ENCODE measurements around the gene DIRAS1.
"Not testable (repeated sequence)": the region's sequence is repeated elsewhere in the genome, so short reads cannot be mapped to it uniquely, and the experiment has no call there.

Gene DIRAS1

GRCh38 chr19:2678044-2678671, 43.0 kb downstream of the DIRAS1 start:
- DNase-seq (ENCODE audit: insufficient read length, low spot score) (no peak), FAIRE-seq (no peak)
- TF ChIP-seq, protein P1, sequence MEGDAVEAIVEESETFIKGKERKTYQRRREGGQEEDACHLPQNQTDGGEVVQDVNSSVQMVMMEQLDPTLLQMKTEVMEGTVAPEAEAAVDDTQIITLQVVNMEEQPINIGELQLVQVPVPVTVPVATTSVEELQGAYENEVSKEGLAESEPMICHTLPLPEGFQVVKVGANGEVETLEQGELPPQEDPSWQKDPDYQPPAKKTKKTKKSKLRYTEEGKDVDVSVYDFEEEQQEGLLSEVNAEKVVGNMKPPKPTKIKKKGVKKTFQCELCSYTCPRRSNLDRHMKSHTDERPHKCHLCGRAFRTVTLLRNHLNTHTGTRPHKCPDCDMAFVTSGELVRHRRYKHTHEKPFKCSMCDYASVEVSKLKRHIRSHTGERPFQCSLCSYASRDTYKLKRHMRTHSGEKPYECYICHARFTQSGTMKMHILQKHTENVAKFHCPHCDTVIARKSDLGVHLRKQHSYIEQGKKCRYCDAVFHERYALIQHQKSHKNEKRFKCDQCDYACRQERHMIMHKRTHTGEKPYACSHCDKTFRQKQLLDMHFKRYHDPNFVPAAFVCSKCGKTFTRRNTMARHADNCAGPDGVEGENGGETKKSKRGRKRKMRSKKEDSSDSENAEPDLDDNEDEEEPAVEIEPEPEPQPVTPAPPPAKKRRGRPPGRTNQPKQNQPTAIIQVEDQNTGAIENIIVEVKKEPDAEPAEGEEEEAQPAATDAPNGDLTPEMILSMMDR (IDR thresholded peaks at IDR 0.05; ENCODE audit: insufficient read depth, missing control alignments), result no peak

DNA sequence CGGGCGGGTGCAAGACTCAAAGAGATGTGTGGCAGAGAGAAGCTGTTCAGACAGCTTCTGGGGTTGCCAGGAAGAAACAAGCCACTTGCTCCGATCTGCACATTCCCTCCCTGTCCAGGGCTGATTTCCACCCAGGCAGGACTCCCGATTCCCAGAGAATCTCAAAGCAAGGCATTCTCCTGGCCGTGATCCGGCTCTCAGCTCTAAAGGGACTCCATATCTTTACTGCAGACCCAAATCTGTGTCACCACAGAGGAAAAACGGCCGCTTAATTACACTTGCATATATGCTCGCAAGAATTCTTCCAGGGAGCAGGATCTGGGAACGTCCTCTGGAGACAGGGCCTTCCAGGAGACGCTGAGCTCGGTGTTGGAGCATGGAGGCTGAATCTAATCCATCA, 44.3 kb downstream of the DIRAS1 start:
- DNase-seq (ENCODE audit: insufficient read length, low spot score) (no peak), FAIRE-seq (no peak)
- TF ChIP-seq, protein P1 (IDR thresholded peaks at IDR 0.05; ENCODE audit: insufficient read depth, missing control alignments), result no peak

DNA sequence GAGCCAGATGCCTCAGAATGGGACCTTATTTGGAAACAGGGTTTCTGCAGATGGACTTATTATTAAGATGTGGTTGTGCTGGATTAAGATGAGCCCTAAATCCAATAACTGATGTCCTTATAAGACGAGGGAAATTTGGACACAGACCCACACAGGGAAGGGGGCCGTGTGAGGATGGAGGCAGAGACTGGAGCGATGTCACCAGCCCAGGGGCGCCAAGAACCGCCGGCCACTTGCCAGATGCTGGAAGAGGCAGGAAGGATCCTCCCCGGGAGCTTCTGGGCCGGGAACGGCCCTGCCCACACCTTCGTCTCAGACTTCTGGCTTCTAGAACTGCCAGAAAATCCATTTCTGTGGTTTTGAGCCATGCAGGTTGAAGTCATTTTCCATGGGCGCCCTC, 45.3 kb downstream of the DIRAS1 start:
- TF ChIP-seq, protein P1 (IDR thresholded peaks at IDR 0.05; ENCODE audit: insufficient read depth, missing control alignments), result no peak
- DNase-seq (ENCODE audit: insufficient read length, low spot score) (no peak), FAIRE-seq (no peak)

GRCh38 chr19:2670217-2670616, 51.0 kb downstream of the DIRAS1 start:
- no peak for FAIRE-seq
- TF ChIP-seq, protein P1 (IDR thresholded peaks at IDR 0.05; ENCODE audit: insufficient read depth, missing control alignments), result no peak
- DNase-seq (ENCODE audit: insufficient read length, low spot score), result no peak

GRCh38 chr19:2668175-2668763, 52.9 kb downstream of the DIRAS1 start:
- TF ChIP-seq, protein P1 (IDR thresholded peaks at IDR 0.05; ENCODE audit: insufficient read depth, missing control alignments), result no peak
- FAIRE-seq, result no peak
- DNase-seq (ENCODE audit: insufficient read length, low spot score), result no peak

DNA sequence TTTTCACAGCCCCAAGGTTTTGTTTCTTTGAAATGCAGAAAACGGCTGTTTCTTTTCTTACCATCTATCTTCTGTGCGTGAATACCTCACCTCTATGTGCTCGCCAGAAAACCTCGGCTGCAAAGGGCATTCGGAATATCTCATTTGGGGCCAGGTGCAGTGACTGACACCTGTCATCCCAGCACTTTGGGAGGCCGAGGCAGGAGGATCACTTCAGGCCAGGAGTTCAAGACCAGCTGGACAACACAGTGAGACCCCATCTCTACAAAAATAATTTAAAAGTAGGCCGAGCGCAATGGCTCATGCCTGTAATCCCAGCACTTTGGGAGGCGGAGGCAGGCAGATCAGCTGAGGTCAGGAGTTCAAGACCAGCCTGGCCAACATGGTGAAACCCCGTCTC, 53.8 kb downstream of the DIRAS1 start:
- not testable (repeated sequence) for DNase-seq (ENCODE audit: insufficient read length, low spot score); FAIRE-seq

DNA sequence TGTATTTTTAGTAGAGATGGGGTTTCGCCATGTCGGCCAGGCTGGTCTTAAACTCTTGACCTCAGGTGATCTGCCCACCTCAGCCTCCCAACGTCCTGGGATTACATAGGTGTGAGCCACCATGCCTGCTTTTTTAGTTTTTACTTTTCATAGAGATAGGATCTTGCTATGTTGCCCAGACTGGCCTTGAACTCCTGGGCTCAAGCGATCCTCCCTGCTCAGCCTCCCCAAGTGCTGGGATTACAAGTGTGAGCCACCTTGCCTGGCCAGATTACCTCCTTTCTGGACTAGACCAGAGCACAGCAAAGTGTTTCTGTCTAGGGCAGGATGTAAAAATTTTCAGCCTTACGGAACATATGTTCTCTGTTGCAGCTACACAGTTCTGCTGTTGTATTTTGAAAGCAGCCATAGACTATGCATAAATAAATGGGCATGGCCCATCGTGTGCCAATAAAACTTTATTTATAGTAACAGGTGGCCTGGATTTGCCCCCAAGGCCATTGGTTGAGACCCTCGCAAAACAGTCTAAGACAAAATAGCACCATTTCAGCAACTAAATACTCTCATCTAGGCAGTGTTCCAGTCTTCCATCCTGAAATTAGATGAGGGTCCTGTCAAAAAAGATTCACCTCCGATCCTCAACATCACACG, 54.7 kb downstream of the DIRAS1 start:
- FAIRE-seq (no peak), DNase-seq (ENCODE audit: insufficient read length, low spot score) (no peak)
- TF ChIP-seq, protein P1 (IDR thresholded peaks at IDR 0.05; ENCODE audit: insufficient read depth, missing control alignments), result no peak

All from D721Med (cell line).